HUDEP-2 (cell line): ENCODE data around the gene AFG3L2.

Experiments
- DNase-seq, 76 experiments: peaks; one replicate each; lab custom pipeline; 2025; ENCODE audit not compliant: unreplicated experiment in 76 of 76; lab: John Stamatoyannopoulos, UW

Gene AFG3L2

GRCh38 chr18:12376754-12377555 is at the start of gene AFG3L2:
Gene AFG3L2 (minus strand): TSS chr18:12377227. CDS start chr18:12377082, 145 bp downstream.
- DNase-seq: peak; percentile 47 to 100 (median 96)

- DNase-seq: no peak
Observed at GRCh38 chr18:12424252-12424651, 47.2 kb upstream of the AFG3L2 start.

- DNase-seq: no peak
Observed at GRCh38 chr18:12423820-12424219, 46.8 kb upstream of the AFG3L2 start.

DNA sequence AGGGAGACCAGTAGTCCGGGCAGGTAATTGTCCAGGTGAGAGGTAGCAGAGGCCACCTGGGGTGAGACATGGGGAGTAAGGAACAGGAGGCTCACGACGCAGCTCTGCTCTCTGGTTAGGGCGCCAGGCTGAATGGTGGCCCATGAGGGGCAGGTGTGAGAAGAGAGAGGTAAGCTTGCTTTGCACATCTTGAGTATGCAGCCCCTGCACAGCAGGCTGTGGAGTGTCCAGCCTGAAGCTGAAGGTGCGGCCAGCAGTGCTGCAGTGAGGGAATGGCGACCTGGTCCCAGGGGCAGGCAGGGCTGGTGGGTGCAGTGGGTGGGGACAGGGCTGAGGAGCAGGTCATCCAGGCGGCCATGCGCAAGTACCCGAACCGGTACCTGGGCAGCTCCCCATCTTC is 46.4 kb upstream of the AFG3L2 start:
- no peak for DNase-seq

- peak in 45 of 76 experiments; percentile 1 to 68 (median 15) for DNase-seq
Observed at GRCh38 chr18:12422936-12423335, 45.9 kb upstream of the AFG3L2 start.

GRCh38 chr18:12421732-12422131 is 44.7 kb upstream of the AFG3L2 start:
- DNase-seq: no peak

DNA sequence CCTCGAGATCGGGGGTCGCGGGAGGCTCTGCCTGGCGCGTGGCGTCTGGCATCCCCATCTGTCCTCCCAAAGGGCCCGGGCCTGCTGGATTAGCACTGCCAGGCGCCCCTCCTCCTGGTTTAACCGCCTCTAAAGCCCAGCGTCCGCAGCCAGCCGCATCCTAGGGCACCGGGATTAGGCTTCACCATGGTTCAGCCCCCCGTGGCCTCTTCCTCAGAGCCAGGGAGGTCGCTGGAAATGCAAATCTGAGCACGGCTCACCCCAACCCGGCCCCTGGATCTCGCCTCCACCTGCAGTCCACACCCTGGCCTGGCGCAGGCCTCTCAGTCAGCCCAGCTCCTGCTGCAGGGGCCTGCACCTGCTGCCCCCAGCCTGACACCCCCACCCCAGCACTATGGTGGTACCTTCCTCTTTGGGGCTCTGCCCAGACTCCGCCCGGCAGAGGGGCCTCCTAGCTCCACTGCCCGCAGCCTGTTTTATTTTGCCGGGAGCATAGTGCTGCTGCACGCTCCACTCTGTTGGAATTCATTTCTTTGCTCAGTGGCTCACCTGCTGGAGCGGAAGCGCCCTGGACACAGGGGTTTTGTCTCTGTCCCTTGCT is 43.9 kb upstream of the AFG3L2 start:
- no peak for DNase-seq

DNA sequence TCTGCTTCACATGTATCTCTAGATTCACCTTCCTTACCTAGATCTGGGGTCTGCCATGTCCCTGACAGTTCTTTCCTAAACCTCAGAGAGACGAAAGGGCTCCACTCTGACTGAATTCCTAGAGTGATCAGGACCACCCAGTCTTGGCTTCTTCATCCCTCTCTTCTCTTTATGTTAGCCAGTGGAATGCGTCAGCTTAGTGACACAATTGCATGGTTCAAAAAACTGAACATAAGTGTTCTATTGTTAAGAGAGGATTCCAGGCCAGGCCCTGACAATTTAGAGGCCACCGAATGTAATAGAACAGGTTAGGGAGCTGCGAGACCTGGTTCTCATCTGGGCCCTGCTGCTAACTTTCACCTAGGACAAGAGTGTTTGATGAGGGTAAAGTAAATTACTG is 40.7 kb upstream of the AFG3L2 start:
- DNase-seq: no peak

GRCh38 chr18:12416098-12416729 is 39.2 kb upstream of the AFG3L2 start:
- no peak for DNase-seq

DNA sequence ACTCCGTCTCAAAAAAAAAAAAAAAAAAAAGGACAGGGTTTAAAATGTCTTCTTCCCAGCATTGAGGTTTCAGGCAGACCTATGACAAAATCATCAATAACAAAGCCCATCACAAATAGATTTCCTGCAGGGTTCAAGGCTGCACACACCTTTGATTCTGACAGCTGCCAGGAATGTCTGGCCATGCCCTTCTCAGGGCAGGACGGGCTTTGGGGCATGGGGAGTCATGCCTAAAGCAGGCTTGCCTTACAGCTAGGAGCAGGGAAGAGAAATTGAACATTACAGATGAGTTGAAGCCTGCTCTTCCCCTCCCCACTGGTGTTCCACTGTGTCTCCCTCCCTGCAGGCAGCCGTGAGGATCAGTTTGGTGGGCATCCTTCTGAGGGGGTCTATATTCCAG is 34.4 kb upstream of the AFG3L2 start:
- DNase-seq: no peak

GRCh38 chr18:12410747-12411146 is 33.7 kb upstream of the AFG3L2 start:
- DNase-seq: peak in 1 of 76 experiments; percentile 22

- DNase-seq: no peak
Observed at GRCh38 chr18:12410081-12410481, 33.1 kb upstream of the AFG3L2 start.

DNA sequence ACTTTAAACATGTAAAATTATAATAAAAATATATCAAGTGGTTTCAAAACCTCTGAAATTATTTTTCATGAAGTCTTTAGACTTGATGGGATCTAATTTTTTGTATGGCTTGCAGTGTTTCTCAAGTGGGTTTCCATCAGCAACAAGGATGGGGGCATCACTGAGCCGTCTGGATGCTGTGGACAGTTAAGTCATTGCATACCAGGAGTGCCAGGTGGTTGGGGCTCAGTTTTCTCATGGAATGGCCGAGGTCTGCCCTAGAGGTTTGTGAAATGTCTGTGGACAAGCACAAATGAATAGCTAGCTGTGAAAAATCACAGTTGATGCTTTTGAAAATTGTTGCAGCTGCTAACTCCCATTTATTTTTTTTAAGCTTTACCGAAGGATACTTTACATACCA is 32.4 kb upstream of the AFG3L2 start:
- no peak for DNase-seq

GRCh38 chr18:12408247-12408869 is 31.3 kb upstream of the AFG3L2 start:
- DNase-seq: peak in 6 of 76 experiments; percentile 21 to 46 (median 41)

DNA sequence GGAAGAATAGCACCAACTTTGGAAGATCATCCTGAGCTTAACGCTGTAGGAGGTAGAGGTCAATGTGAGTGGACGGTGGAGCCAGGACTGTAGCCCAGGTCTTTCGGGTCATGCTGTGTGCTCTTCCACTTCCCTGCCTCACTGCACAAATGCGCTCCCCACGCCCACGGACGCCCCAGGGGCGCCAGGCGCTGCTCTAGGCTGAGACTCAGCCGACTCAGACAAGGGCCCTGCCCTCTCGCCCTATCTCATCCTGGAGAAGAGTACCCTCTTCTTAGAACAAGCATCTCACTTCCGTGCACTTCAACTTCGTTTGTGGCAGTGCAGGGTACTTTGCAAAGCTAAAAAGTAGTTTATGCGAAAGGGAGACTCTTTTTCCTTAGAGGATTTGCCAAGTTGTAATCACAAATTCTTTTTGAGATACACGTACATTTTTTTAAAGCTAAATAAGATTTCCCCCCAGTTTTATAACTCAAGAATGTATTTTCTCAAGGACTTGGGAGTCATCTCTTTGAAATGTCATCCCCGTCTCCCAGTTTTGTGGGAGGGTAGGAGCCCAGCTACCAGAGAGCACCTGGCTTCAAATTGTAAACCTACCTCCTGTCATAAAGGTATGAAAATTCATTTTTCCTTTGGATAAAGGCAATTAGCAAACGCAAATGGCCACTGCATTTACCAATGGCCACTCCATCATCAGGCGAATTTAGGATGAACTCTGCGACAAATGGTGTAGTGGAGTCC is 29.5 kb upstream of the AFG3L2 start:
- DNase-seq: peak in 1 of 76 experiments; percentile 1

- DNase-seq: no peak
Observed at GRCh38 chr18:12405066-12405465, 28.0 kb upstream of the AFG3L2 start.

- DNase-seq: peak in 2 of 76 experiments; percentile 30 to 39
Observed at GRCh38 chr18:12403601-12404506, 26.8 kb upstream of the AFG3L2 start.

DNA sequence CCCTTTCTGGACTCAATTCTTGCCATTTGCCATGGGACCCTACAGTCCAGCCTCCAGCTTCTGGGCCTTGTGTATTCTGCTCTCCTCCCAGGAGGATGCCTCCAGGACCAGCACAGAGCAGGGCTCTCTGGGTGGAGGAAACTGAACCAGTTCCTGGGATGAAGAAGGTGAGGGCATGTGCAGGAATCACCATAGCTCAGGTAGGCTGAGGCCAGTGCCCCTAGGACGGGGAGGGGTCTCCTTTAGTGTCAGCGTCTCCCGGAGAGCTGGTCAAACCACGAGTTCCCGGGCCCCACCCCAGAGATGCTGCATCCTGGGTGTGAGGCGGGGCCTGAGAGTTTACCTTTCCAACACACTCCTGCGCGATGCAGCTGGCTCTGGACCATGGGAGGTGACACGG is 24.9 kb upstream of the AFG3L2 start:
- no peak for DNase-seq

GRCh38 chr18:12399231-12399630 is 22.2 kb upstream of the AFG3L2 start:
- no peak for DNase-seq

DNA sequence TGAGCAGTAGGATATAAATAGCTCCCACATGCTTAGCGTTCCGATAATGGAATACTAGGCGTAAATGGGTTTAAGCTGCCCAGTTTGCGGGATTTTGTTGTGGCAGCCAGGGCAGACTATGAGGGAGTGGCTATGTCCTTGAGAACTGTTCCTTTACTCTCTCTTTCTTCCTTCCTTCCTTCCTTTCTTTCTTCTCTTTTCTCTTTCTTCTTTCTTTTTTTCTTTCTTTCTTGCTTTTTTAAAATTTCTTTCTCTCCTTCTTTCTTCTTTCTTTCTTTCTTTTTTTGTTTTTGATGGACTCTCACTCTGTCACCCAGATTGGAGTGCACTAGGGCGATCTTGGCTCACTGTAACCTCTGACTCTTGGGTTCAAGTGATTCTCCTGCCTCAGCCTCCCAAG is 21.6 kb upstream of the AFG3L2 start:
- DNase-seq: no peak
